NCI-H2227 treated with DMSO at 0.1 percent for 48 hours (cell line): ENCODE data around the gene SSMEM1.
"Not testable (repeated sequence)": the region's sequence is repeated elsewhere in the genome, so short reads cannot be mapped to it uniquely, and the experiment has no call there.

Experiments used
- DNase-seq: peaks from one replicate; lab custom pipeline; 2025; lab: John Stamatoyannopoulos, UW

SSMEM1 gene

GRCh38 chr7:130207642-130208041 lies at the start of gene SSMEM1:
Gene SSMEM1 (plus strand): TSS chr7:130207860. CDS start chr7:130207911, 51 bp downstream.
- no peak for DNase-seq

GRCh38 chr7:130160023-130160422 lies 47.6 kb upstream of the SSMEM1 start:
- no peak for DNase-seq

DNA sequence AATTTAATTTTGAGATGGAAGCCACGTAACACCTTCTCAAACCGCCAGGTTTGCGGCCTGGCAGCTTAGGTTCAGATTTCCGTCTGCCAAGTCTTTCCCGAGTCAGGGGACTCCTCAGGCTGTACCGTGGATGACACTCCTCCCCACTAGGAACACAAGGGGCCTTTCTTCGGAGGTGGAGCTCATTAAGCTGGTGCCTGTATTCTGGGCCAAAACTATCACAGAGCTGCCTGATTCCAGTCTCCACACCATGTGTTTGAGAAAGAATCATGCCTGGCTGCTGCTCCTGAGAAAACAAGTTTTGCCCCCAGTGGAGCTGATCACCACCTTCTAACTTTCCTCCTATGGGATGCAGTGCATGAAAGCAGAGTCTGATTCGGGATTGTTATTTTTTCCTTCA lies 47.2 kb upstream of the SSMEM1 start:
- no peak for DNase-seq

- DNase-seq, result no peak
Measured at GRCh38 chr7:130162196-130162595, 45.5 kb upstream of the SSMEM1 start.

DNA sequence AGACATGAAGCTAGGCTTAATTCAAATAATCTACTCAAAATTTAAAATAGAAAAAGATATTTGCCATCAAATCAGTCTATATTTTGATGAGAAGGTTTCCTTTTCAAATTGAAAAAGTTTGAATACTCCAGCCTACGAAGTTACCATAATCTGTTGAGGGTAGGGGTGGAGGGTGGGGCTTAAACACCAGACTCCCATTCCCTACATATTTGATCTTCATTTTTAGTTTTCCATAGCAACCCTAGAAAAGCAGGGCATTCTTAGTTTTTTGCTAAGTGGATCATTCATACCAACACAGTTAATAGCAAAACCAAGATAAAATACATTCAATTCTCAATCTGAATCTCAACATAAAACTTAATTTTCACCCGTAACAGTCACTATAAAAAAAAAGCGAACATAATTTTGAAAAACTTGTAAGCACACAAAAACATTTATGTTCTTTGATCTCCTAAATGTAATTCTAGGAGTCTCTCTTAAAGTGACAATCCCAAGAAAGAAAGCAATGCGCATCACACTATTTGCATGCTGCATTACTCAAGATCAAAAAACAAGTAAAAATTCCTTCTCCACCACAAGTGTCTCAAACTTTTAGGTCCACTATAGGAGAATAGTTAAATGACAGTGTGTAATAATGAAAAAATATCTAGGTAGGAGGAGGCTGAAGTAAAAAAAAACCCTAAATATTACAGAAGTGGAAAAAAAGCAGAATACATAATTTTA lies 33.3 kb upstream of the SSMEM1 start:
- no peak for DNase-seq

- DNase-seq, result no peak
Measured at GRCh38 chr7:130178251-130178650, 29.4 kb upstream of the SSMEM1 start.

GRCh38 chr7:130179631-130180030 lies 28.0 kb upstream of the SSMEM1 start:
- DNase-seq, result no peak

DNA sequence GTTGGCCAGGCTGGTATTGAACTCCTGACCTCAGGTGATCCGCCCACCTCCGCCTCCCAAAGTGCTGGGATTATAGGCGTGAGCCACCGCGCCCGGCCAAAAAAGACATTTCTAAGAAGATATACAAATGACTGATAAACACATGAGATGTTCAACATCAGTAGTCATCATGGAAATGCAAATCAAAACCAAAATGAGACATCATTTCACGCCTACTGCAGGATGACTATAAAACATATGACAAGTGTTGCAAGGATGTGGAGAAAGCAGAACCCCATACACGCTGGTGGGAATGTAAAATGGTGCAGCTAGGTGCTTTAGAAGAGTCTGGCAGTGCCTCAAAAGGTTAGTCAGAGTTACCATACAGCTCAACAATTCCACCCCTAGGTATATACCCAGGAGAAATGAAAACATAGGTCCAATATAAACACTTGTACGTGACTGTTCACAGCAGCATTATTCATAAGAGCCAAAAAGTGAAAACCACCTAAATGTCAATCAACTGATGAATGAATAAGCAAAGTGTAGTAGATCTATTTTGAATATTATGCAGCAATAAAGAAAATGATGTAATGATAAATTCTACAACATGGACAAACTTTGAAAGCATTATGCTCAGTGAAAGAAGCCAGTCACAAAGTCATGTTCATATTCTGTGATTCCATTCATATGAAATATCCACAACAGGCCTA lies 26.9 kb upstream of the SSMEM1 start:
- no peak for DNase-seq

DNA sequence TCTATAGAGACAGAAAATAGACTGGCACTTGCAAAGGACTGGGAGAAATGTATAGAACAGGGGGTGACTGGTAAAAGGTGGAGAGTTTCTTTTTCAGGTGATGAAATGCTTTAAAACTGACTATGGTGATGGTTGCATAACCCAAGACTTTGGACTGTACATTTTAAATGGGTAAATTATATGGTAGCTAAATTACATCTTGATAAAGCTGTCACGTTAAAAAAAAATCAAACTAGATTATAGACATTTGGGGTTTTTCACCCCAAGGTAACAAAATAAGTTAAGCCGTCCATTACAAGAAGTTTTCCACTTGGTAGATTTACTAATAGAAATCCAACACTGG lies 26.4 kb upstream of the SSMEM1 start:
- DNase-seq, result no peak

DNA sequence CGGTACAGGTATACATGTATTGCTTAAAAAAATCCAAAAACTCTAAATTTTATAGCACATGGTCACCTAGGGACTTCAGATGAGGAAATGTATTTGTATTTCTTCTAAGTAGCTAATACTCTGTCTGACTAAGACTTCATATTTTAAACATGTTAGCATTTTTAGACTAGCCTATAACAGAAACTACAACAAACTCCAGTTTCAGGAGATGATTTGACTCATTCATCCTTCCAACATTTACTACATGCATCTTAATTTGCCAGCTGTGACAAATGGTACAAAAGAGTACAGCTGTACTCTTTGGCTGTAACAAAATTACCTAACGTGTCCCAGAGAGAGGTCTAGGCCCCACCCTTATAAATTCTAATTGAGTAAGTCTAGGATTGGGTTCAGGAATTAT lies 24.7 kb upstream of the SSMEM1 start:
- no peak for DNase-seq

- DNase-seq, result not testable (repeated sequence)
Measured at GRCh38 chr7:130184349-130184748, 23.3 kb upstream of the SSMEM1 start.

DNA sequence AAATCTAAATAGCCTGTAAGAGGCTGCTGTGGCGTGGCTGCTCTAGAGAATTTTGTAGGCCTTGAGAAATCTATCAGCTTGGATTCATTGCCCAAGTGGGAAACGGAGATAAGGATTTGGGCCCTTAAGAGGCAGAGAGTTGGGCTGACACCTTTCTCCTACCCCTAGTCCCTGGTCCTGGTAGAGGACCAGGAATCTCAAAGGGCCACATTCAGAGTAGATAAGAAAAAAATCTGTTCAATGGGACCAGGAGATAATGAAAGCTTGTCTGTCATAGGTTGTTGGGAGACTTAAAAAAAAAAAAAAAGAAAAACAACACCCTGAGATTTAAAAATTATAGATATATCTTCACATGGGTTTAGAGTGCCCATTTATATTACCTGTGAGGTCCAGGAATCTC lies 20.3 kb upstream of the SSMEM1 start:
- DNase-seq, result no peak

DNA sequence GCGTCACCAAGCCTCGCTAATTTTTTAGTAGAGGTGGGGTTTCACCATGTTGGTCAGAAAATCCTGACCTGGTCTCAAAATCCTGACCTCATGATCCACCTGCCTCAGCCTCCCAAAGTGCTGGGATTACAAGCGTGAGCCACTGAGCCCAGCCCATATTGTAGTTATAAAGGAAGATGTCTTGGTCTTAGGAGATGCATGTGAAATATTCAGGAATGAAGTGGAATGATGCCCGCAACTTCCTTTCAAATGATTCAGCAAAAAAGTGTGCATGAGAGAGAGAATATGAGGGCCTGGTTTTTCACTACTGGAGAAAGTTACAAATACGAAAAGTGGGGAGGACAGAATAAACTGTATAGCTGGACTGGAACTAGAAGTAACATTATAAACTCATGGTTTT lies 18.3 kb upstream of the SSMEM1 start:
- no peak for DNase-seq

DNA sequence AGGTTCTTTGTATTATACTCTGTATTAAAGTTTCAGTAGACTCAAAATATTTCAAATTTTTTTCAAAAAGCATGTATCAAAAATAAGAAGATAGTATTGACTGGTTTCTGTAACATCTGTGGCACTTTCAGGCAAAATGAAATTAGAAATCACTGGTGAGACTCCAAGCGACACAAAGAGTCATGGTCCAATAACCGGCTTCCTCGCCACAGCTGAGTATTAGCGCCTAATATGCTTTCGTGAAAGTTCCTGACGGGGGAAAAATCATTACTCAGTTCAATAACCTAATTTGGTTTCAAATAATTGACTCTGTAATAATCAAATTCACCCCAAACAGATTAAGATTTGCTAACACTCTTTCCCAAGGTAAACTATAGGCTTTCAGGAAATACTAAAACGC lies 15.9 kb upstream of the SSMEM1 start:
- DNase-seq, result no peak

- no peak for DNase-seq
Measured at GRCh38 chr7:130195396-130195795, 12.3 kb upstream of the SSMEM1 start.

DNA sequence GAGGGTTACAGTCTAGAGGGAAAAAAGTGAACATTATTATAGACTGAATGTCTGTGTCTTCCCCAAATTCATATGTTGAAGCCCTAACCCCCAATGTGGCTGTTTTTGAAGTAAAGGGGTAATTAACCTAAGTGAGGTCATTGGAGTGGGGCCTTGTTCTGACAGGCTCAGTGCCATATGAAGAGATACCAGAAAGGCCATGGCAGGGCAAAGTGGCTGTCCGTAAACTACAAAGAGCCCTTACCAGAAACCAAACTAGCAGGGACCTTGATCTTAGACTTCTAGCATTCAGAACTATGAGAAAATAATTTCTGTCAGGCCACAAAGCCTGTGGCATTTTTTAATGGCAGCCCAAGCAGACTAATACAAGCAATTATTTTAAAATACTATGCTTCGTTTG lies 11.2 kb upstream of the SSMEM1 start:
- DNase-seq, result no peak

DNA sequence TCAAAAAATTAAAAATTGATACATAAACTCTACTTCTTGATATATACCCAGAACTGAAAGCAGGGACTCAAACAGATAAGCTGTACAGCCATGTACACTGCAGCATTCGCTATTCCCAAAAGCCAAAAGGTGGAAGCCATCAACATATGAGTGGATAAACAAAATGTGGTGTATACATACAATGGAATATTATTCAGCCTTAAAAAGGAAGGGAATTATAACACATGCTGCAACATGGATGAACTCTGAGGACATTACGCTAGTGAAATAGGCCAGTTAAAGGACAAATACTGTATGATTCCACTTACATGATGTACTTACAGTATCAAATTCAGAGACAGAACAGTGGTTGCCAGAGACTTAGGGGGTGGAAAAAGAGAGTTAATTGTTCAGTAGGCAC lies 10.6 kb upstream of the SSMEM1 start:
- no peak for DNase-seq

GRCh38 chr7:130201796-130202195 lies 5.9 kb upstream of the SSMEM1 start:
- DNase-seq, result peak; percentile 93

GRCh38 chr7:130205084-130205947 lies 2.3 kb upstream of the SSMEM1 start, which contains the start of gene TMEM209:
Gene TMEM209 (minus strand): TSS chr7:130205406. CDS start chr7:130205375, 31 bp downstream.
- peak; percentile 99 for DNase-seq

DNA sequence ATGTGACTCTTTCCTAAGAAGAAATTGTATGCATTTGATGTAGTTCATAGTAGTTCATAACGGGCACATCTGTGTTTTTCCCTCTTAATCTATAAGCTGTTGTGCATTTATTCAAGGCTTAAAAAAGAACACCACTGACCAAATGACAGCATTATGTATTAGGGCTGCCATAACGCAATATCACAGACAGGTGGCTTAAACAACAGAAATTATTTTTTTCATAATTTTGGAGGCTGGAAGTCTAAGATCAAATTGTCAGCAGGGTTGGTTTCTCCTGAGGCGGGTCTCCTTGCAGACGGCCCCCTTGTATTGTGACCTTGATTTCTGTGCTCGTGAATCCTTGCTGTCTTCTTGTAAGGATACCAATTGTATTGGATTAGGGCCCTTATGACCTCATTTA lies 627 bp upstream of the SSMEM1 start:
- DNase-seq, result no peak

DNA sequence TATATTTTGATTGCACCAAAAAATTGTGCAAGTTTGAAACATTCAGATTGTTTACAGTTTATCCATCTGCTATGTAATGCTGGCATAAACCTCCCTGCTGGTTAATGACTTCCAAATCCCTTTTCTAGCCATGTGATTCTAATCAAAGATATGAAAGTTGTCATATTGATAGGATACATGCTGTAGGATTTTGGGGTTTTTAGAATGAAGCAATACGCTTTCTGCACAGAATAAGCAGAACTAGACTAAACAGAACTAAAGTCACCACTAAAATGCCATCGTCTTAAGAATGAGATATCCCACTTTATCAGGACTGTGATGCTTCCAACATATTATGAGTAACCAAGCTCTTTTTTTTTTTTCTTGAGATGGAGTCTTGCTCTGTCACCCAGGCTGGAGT lies 856 bp downstream of the SSMEM1 start:
- no peak for DNase-seq

GRCh38 chr7:130210181-130210935 lies 2.7 kb downstream of the SSMEM1 start:
- DNase-seq, result no peak
